ENCODE measurements around the gene TP53I3. TPM values are rescaled to one million over a fixed set of nuclear protein-coding genes. Genes with fewer than 3 reads are reported as not detected.

The TP53I3 gene
- total RNA-seq, 1 donor from 2014 or later = 93.2 TPM

GRCh38 chr2:24065341-24065740, 19.3 kb downstream of the TP53I3 start:
- H2AFZ ChIP-seq (ENCODE audit: low read depth, low read length) = no peak overlapping the region
- no peaks in the 10 kb centered on the region for H3K4me1 ChIP-seq (ENCODE audit: insufficient read depth, low read length)
- peaks cover 10% of the 10 kb centered on the region for H4K20me1 ChIP-seq (ENCODE audit: insufficient read depth, low read length)
- Mint-ChIP-seq H3K4me1 (ENCODE audit: low read depth, unreplicated experiment) (peaks cover 2% of the 10 kb centered on the region), H3K27me3 (ENCODE audit: low read depth, unreplicated experiment) (no peaks in the 10 kb centered on the region), H3K9me3 (ENCODE audit: unreplicated experiment) (no peaks in the 10 kb centered on the region), H3K4me3 (ENCODE audit: unreplicated experiment) (no peak overlapping the region), H3K27ac (ENCODE audit: unreplicated experiment) (no peak overlapping the region), H3K36me3 (ENCODE audit: low read depth, unreplicated experiment) (peaks cover 8% of the 10 kb centered on the region)
- H3K9me3 ChIP-seq (ENCODE audit: insufficient read depth, low read depth, low read length) = no peaks in the 10 kb centered on the region
- H3K9ac ChIP-seq (ENCODE audit: low read length) = no peak overlapping the region
- H3K4me2 ChIP-seq (ENCODE audit: low read length) = no peak overlapping the region
- no peak overlapping the region for H3K27ac ChIP-seq (ENCODE audit: low read depth, low read length)
- no peak overlapping the region for H3K4me3 ChIP-seq (ENCODE audit: insufficient read depth, low read depth, low read length)
- TF ChIP-seq EZH2 (IDR thresholded peaks at IDR 0.05; ENCODE audit: insufficient read depth, low read length) (no peak), CTCF (IDR thresholded peaks at IDR 0.05; ENCODE audit: insufficient read depth, low read depth, low read length) (no peak)
- DNase-seq (ENCODE audit: low read depth) = no peak
- H3K79me2 ChIP-seq (ENCODE audit: insufficient read depth, low read length) = peaks cover 9% of the 10 kb centered on the region
- no peak for FAIRE-seq
- peaks cover 22% of the 10 kb centered on the region for H3K36me3 ChIP-seq (ENCODE audit: insufficient read depth, low read length)
- no peaks in the 10 kb centered on the region for H3K27me3 ChIP-seq (ENCODE audit: insufficient read depth, low read length)

- TF ChIP-seq CTCF (IDR thresholded peaks at IDR 0.05; ENCODE audit: insufficient read depth, low read depth, low read length) (no peak), EZH2 (IDR thresholded peaks at IDR 0.05; ENCODE audit: insufficient read depth, low read length) (no peak)
- Histone ChIP-seq H3K4me3 (ENCODE audit: insufficient read depth, low read depth, low read length) (no peak overlapping the region), H3K27ac (ENCODE audit: low read depth, low read length) (no peak overlapping the region), H3K79me2 (ENCODE audit: insufficient read depth, low read length) (no peaks in the 10 kb centered on the region), H3K27me3 (ENCODE audit: insufficient read depth, low read length) (no peaks in the 10 kb centered on the region), H4K20me1 (ENCODE audit: insufficient read depth, low read length) (no peaks in the 10 kb centered on the region), H3K4me2 (ENCODE audit: low read length) (no peak overlapping the region), H2AFZ (ENCODE audit: low read depth, low read length) (no peak overlapping the region), H3K9ac (ENCODE audit: low read length) (no peak overlapping the region), H3K36me3 (ENCODE audit: insufficient read depth, low read length) (no peaks in the 10 kb centered on the region), H3K4me1 (ENCODE audit: insufficient read depth, low read length) (no peaks in the 10 kb centered on the region), H3K9me3 (ENCODE audit: insufficient read depth, low read depth, low read length) (no peaks in the 10 kb centered on the region)
- H3K4me3 Mint-ChIP-seq (ENCODE audit: unreplicated experiment) = no peak overlapping the region
- H3K4me1 Mint-ChIP-seq (ENCODE audit: low read depth, unreplicated experiment) = no peaks in the 10 kb centered on the region
- DNase-seq (ENCODE audit: low read depth) = no peak
- peaks cover 2% of the 10 kb centered on the region for H3K9me3 Mint-ChIP-seq (ENCODE audit: unreplicated experiment)
- H3K27ac Mint-ChIP-seq (ENCODE audit: unreplicated experiment) = no peak overlapping the region
- FAIRE-seq = no peak
- H3K27me3 Mint-ChIP-seq (ENCODE audit: low read depth, unreplicated experiment) = no peaks in the 10 kb centered on the region
- H3K36me3 Mint-ChIP-seq (ENCODE audit: low read depth, unreplicated experiment) = peaks cover 6% of the 10 kb centered on the region
These were observed 25.9 kb downstream of the TP53I3 start for GRCh38 chr2:24058564-24059271.

- no peak for DNase-seq (ENCODE audit: low read depth)
- Histone ChIP-seq H3K4me1 (ENCODE audit: insufficient read depth, low read length) (no peaks in the 10 kb centered on the region), H3K9me3 (ENCODE audit: insufficient read depth, low read depth, low read length) (no peaks in the 10 kb centered on the region), H3K27me3 (ENCODE audit: insufficient read depth, low read length) (no peaks in the 10 kb centered on the region), H2AFZ (ENCODE audit: low read depth, low read length) (no peak overlapping the region), H3K4me3 (ENCODE audit: insufficient read depth, low read depth, low read length) (no peak overlapping the region), H3K36me3 (ENCODE audit: insufficient read depth, low read length) (no peaks in the 10 kb centered on the region), H3K4me2 (ENCODE audit: low read length) (no peak overlapping the region), H4K20me1 (ENCODE audit: insufficient read depth, low read length) (no peaks in the 10 kb centered on the region), H3K27ac (ENCODE audit: low read depth, low read length) (no peak overlapping the region), H3K79me2 (ENCODE audit: insufficient read depth, low read length) (no peaks in the 10 kb centered on the region), H3K9ac (ENCODE audit: low read length) (no peak overlapping the region)
- TF ChIP-seq CTCF (IDR thresholded peaks at IDR 0.05; ENCODE audit: insufficient read depth, low read depth, low read length) = no peak
- TF ChIP-seq EZH2 (IDR thresholded peaks at IDR 0.05; ENCODE audit: insufficient read depth, low read length) = no peak
- Mint-ChIP-seq H3K36me3 (ENCODE audit: low read depth, unreplicated experiment) (peaks cover 6% of the 10 kb centered on the region), H3K9me3 (ENCODE audit: unreplicated experiment) (peaks cover 2% of the 10 kb centered on the region), H3K27me3 (ENCODE audit: low read depth, unreplicated experiment) (no peaks in the 10 kb centered on the region), H3K27ac (ENCODE audit: unreplicated experiment) (no peak overlapping the region), H3K4me1 (ENCODE audit: low read depth, unreplicated experiment) (no peaks in the 10 kb centered on the region), H3K4me3 (ENCODE audit: unreplicated experiment) (no peak overlapping the region)
- no peak for FAIRE-seq
These were observed 28.9 kb downstream of the TP53I3 start for GRCh38 chr2:24055750-24056149.
